ENCODE results near the gene PMPCA.

DNA sequence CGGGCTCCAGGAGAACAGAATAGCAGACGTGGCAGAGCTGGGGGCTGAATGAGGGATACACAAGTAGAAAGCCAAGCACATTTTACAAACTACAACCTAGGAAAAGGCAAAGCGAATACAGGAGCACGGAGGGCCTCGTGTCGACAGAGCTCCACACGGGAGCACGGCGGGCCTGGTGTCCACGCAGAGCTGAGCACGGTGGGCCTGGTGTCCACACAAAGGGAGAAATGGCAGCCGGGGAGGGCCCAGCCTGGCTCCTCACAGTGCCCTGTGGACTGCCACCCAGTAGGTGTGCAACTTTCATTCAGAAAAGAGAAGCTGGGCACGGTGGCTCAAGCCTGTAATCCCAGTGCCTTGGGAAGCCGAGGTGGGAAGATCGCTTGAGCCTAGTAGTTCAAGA, 32.6 kb downstream of the PMPCA start:
- TF ChIP-seq, protein P1, sequence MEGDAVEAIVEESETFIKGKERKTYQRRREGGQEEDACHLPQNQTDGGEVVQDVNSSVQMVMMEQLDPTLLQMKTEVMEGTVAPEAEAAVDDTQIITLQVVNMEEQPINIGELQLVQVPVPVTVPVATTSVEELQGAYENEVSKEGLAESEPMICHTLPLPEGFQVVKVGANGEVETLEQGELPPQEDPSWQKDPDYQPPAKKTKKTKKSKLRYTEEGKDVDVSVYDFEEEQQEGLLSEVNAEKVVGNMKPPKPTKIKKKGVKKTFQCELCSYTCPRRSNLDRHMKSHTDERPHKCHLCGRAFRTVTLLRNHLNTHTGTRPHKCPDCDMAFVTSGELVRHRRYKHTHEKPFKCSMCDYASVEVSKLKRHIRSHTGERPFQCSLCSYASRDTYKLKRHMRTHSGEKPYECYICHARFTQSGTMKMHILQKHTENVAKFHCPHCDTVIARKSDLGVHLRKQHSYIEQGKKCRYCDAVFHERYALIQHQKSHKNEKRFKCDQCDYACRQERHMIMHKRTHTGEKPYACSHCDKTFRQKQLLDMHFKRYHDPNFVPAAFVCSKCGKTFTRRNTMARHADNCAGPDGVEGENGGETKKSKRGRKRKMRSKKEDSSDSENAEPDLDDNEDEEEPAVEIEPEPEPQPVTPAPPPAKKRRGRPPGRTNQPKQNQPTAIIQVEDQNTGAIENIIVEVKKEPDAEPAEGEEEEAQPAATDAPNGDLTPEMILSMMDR (IDR thresholded peaks at IDR 0.05; ENCODE audit: insufficient read depth, low read length, poor library complexity, severe bottlenecking) = no peak
- TF ChIP-seq EZH2phosphoT487 (conservative IDR thresholded peaks at IDR 0.05; ENCODE audit: low read length) = no peak

Data from SU-DHL-6 (cell line).